ENCODE data around the gene MACROD2.

Gene MACROD2

GRCh38 chr20:15419856-15420255 is 1424.5 kb downstream of the MACROD2 start:
- TF ChIP-seq PRDM1 (tag by site-specific recombination; IDR thresholded peaks at IDR 0.05) (no peak), ZFP69B (tag by site-specific recombination; IDR thresholded peaks at IDR 0.05) (no peak), ZBTB21 (tag by site-specific recombination; IDR thresholded peaks at IDR 0.05) (no peak), ZNF274 (IDR thresholded peaks at IDR 0.05; ENCODE audit: low read length) (no peak), ZNF274 (tag by site-specific recombination; IDR thresholded peaks at IDR 0.05; ENCODE audit: borderline replicate concordance) (no peak), ZNF341 (tag by site-specific recombination; IDR thresholded peaks at IDR 0.05; ENCODE audit: low read depth) (no peak), GLI2 (tag by site-specific recombination; IDR thresholded peaks at IDR 0.05; ENCODE audit: borderline replicate concordance, low read depth) (no peak), ZNF776 (tag by site-specific recombination; IDR thresholded peaks at IDR 0.05; ENCODE audit: borderline replicate concordance) (no peak), ZNF843 (tag by site-specific recombination; IDR thresholded peaks at IDR 0.05) (no peak), ZSCAN4 (tag by site-specific recombination; IDR thresholded peaks at IDR 0.05) (no peak), KLF17 (tag by site-specific recombination; IDR thresholded peaks at IDR 0.05) (no peak), ZSCAN5A (tag by site-specific recombination; IDR thresholded peaks at IDR 0.05) (no peak)
- Histone ChIP-seq H3K9me3 (ENCODE audit: control insufficient read depth, insufficient read depth, low read depth, low read length) (no peaks in the 10 kb centered on the region), H3K36me3 (ENCODE audit: control insufficient read depth in 2 of 2, insufficient read depth in 1 of 2, low read length in 2 of 2) (no peaks in the 10 kb centered on the region), H3K4me3 (ENCODE audit: low read depth, low read length) (no peak overlapping the region), H3K4me1 (ENCODE audit: control insufficient read depth, insufficient read depth, low read length) (no peaks in the 10 kb centered on the region), H3K27ac (ENCODE audit: extremely low read depth, low read depth, low read length) (no peak overlapping the region)
- CTCF ChIA-PET, result no interaction called here
- POLR2A ChIA-PET, result interaction anchor here (0.7 kb wide), 1 partner anchor 1195 kb away, joined by 3 read pairs; no protein-coding TSS in a partner anchor

GRCh38 chr20:15422966-15423365 is 1427.7 kb downstream of the MACROD2 start:
- ChIA-PET CTCF (interaction anchor here (0.6 kb wide), 1 partner anchor 227 kb away, joined by 3 read pairs; no protein-coding TSS in a partner anchor), POLR2A (no interaction called here)
- no peak overlapping the region for H3K4me3 ChIP-seq (ENCODE audit: low read depth, low read length)
- no peak overlapping the region for H3K27ac ChIP-seq (ENCODE audit: extremely low read depth, low read depth, low read length)
- no peaks in the 10 kb centered on the region for H3K36me3 ChIP-seq (ENCODE audit: control insufficient read depth in 2 of 2, insufficient read depth in 1 of 2, low read length in 2 of 2)
- no peaks in the 10 kb centered on the region for H3K9me3 ChIP-seq (ENCODE audit: control insufficient read depth, insufficient read depth, low read depth, low read length)
- no peaks in the 10 kb centered on the region for H3K4me1 ChIP-seq (ENCODE audit: control insufficient read depth, insufficient read depth, low read length)
- TF ChIP-seq ZNF24 (tag by site-specific recombination; IDR thresholded peaks at IDR 0.05), result no peak
- no peak for TF ChIP-seq ZBTB1 (tag by site-specific recombination; IDR thresholded peaks at IDR 0.05)
- TF ChIP-seq ZBTB21 (tag by site-specific recombination; IDR thresholded peaks at IDR 0.05), result no peak
- no peak for TF ChIP-seq ZNF175 (tag by site-specific recombination; IDR thresholded peaks at IDR 0.05)
- no peak for TF ChIP-seq ZNF548 (tag by site-specific recombination; IDR thresholded peaks at IDR 0.05)
- TF ChIP-seq ZBTB49 (tag by site-specific recombination; IDR thresholded peaks at IDR 0.05; ENCODE audit: low read depth), result no peak
- no peak for TF ChIP-seq ZNF169 (tag by site-specific recombination; IDR thresholded peaks at IDR 0.05)
- no peak for TF ChIP-seq ZNF530 (tag by site-specific recombination; IDR thresholded peaks at IDR 0.05; ENCODE audit: low read depth)
- TF ChIP-seq ZNF791 (tag by site-specific recombination; IDR thresholded peaks at IDR 0.05), result no peak
- no peak for TF ChIP-seq ZNF302 (tag by site-specific recombination; IDR thresholded peaks at IDR 0.05; ENCODE audit: low read depth)
